GM11168 (cell line): ENCODE measurements around the gene TMTC1.

ENCODE experiments used
- in situ Hi-C: fragments of 300-500 bp; cut with MboI; formaldehyde crosslinking; loops from one replicate; pipeline ENCODE4 v1.12.0; 2022; ENCODE audit warnings: low sequenced_read_pairs; ENCODE audit not compliant: unreplicated experiment

The TMTC1 gene

DNA sequence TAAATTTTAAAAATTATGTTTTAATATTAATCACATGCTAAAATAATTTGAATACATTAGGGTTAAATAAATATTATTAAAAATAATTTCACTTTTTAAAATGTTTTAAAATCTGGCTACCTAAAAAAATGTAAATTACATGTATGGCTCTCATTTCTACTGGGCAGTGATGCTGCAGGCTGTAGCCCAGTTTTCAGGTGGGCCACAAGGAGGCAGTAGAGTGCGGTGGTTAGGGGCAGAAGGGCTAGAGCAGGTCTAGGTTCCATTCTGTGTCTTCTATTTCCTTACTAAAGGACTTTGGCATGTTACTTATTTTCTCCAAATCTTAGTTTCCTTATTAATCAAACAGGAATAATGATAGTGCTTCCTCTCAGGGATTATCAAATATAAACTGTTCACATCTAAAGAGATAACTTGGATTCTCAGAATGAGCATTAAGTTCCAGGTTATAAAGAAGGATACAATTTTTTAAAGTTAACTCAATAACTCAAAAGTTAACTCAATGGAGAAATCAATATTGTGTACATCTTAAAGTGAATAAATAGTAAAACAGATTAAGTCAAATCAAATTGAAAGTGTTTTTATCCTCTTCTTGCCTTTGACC, 231.3 kb downstream of the TMTC1 start:
- in situ Hi-C loops: no loop called here

DNA sequence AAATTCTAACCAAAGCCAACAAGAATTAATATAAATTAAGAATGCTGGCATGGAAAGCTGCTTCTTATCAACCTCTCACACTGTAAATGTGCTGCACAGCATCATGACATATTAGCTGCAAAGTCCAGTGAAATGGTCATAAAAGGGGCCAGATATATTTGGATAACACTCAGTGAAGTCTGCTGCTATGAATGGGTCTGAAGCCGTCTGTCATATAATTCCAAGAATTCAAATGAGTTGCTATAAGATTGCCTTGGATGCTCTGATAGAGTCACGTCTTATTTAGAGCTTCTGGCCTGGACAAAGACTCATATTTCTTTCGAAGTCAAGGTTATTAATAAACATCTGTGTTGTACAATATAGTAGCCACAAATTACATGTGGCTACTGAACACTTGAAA, 231.9 kb downstream of the TMTC1 start:
- in situ Hi-C loops: no loop called here

DNA sequence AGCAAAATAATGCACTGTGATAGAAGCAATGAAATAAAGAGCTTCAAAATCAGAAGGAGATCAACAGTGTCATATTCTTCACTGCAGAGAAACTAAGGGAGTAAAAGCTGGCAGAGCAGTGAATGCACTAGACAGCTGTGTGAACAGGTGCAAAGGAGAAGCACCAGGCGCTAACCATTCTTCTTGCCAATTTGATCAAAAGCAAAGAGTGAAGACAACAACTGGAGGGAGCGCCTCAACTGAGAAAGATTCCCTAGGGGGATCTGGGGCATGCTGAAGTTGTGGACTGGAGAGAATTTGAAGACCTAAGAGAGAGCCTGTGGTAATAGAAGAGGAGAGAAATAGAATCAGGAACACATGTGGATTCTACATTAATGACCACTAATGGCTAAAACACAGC, 235.9 kb downstream of the TMTC1 start:
- in situ Hi-C loops: loop anchor here (25.0 kb wide), 1 partner anchor 1289 kb away; no protein-coding TSS in a partner anchor

DNA sequence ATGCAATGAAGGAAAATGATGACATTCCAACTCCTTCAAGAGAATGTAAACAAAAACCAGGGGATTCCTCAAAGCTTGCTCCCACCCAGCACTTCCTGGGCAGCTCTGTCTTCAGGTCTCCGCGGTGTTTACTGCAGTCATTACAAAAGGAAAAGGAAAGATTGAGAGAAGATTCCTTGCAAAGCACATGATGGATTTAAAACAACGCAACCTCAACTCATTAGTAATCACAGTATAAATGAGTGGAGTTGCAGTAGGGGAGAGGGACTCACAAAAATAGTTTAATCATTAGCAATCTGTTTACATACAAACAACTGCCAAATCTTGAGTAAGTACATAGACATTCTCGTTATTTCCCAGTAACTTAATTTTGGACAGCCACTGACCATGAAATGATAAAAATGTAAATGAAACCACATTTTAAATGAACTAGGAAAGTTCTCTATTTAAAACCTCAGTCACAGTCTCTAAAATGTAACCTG, 236.6 kb downstream of the TMTC1 start:
- in situ Hi-C loops: loop anchor here (25.0 kb wide), 1 partner anchor 1290 kb away; no protein-coding TSS in a partner anchor

DNA sequence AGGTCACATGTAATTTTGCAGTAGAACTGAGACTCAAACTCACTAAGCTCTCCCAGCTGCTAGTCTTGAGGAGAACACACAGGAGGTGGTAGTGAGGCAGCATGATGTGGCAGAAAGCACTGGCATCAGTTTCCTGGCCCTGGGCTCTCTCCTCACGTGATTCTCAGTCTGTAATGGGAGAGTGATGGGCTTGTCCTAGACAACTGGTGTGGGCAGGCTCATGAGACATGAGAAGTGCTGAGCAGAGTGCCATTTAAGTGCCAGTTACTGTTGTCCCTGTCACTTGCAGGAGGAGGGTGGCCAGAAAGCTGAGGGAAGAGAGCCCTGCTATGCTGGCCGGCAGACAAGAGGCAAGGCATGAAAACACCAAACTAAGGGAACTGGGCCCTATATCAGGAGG, 237.7 kb downstream of the TMTC1 start:
- in situ Hi-C loops: loop anchor here (25.0 kb wide), 1 partner anchor 1291 kb away; no protein-coding TSS in a partner anchor

DNA sequence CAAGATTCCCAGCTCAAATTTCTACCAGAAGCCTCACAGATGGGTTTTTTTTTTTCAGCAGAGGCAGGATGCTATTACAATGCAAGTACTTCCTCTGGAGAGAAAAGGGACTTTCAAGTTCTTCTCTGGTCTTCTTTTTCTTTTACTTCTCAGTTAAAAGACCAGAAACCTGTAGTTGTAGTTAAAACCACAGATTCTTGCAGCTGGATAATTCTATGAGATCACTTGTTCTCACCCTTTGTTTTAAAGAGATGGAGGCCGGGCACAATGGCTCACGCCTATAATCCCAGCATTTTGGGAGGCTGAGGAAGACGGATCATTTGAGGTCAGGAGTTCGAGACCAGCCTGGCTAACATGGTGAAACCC, 238.7 kb downstream of the TMTC1 start:
- in situ Hi-C loops: loop anchor here (25.0 kb wide), 1 partner anchor 1292 kb away; no protein-coding TSS in a partner anchor

DNA sequence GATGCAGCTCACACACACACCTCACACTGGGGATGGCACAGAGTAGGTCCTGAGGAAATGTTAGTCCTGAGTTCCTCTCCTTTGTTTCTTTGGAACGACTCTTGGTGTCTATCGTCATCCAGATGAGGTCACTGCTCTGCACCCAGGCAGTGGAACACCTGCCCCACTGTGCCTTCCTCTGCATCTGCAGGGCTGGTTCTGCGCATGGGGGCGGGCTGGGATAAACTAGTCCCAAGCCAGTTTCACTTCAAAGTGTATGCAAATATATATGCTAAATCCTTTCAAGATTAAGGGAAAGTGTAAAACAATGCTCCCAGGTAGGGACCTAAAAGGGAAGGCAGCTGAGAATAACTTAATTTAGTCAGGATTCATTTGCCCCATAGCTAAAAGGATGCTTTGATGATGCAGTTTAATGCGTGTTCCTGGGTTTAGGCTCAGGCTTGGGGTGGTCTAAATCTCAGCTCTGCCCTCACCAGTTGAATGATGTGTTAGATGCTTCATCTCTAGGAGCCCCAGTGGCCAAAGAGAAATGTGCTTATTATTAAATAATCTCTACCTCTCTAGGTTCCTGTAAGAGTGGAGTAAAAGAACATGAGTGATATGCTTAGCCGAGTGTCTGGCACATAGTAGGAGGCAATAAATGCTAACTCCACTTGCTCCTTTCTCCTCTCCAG, 239.2 kb downstream of the TMTC1 start:
- in situ Hi-C loops: loop anchor here (25.0 kb wide), 1 partner anchor 1293 kb away; no protein-coding TSS in a partner anchor

DNA sequence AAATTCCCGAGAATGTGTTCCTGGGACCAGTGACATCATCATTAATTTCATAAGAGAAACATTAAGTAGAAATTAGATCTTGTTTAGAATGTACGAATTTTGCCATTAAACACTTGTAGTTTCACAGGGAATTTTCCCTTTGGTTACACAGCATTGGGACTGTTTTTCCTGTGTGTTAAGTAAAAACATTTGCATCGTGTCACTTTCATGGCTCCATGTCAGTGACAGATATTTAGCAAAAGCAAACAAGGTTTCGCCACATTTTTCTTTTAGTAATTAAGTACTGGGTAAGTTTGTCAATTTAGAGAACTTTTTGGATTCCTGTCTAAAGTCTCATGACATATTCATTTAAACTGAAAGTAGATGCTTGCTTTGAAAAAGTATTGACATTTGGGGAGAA, 240.7 kb downstream of the TMTC1 start:
- in situ Hi-C loops: loop anchor here (25.0 kb wide), 1 partner anchor 1294 kb away; no protein-coding TSS in a partner anchor

DNA sequence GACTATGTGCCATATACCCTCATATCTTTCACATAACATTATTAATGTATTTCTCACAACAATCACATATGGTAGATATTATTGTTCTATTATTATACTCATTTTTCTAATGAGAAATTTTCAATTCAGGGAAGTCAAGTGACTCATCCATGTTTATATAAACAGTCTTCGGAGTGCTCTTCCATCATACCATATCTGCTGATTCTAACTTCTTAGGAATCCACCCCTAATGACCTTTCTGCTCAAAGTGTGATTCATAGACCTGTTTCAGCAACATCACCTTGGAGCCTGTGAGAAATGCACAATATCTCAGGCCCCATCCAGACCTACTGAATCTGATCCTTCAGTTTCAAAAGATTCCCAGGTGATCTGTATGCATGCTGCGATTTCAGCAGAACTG, 246.4 kb downstream of the TMTC1 start:
- in situ Hi-C loops: loop anchor here (25.0 kb wide), 1 partner anchor 1300 kb away; no protein-coding TSS in a partner anchor

DNA sequence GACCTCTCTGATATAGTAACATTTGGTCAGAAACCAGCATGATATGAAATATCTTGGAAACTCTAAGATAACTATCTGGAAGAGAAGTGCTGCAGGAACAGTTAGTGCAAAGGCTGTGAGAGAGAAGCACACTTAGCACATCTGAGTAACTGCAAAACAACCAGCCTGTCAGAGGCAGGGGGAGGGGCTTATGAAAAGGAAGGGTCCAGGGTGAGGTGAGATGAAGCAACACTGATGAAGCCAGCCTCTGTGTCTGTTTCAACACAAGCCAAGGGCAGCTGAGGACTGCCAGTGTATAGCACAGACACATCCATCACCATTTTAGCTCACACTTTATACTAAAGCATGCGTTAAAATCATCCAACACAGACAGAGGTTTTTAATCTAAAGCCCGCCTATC, 248.8 kb downstream of the TMTC1 start:
- in situ Hi-C loops: loop anchor here (25.0 kb wide), 1 partner anchor 1302 kb away; no protein-coding TSS in a partner anchor

DNA sequence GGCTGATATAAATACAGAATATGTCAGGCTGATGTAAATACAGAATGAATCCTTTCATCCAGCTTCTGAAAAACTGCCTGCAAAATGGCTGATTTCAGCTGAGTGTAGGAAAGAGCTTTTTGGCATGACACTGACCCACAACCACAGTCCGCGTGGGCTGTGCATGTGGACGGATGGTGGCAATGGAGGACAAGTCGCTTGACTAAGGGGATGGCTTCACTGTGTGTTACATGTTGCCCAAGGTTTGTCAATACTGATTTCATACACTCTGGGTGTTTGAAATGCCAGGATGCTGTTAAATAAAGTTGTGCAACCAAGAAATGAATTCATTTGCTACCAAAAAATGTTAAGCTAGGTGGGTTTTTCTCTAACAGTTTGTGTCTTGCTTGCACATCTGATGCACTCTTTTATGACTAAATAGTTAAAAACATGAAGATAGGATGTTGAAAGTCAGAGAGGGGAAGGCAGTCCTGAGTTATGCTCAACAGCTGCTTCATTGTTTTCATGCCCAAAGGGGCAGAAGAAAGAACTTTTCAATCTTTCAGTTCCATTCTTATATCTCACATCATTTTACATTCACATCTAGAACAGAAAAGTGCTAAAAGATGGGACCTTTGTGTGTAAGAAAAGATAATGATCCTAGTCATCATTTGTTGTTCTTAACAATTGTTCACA, 249.8 kb downstream of the TMTC1 start:
- in situ Hi-C loops: loop anchor here (25.0 kb wide), 1 partner anchor 1303 kb away; no protein-coding TSS in a partner anchor

DNA sequence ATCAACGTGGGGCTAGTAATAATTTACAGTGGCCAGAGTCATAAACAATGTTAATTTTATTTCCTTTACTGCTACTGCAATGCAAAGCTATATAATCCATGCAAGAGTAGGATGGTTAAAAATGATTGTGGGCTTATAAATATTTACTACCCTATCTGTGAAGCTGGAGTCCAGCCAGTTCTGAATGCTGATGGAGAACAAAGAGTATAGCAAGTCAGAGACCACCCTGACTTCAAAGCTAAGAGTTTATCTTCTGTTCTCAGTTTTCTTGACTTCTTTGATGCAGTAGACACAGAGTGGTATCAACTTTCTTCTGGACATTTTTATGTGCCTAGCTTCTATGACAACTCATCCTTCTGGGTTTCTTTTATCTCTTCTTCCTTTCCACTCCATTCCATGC, 252.3 kb downstream of the TMTC1 start:
- in situ Hi-C loops: loop anchor here (25.0 kb wide), 1 partner anchor 1306 kb away; no protein-coding TSS in a partner anchor

DNA sequence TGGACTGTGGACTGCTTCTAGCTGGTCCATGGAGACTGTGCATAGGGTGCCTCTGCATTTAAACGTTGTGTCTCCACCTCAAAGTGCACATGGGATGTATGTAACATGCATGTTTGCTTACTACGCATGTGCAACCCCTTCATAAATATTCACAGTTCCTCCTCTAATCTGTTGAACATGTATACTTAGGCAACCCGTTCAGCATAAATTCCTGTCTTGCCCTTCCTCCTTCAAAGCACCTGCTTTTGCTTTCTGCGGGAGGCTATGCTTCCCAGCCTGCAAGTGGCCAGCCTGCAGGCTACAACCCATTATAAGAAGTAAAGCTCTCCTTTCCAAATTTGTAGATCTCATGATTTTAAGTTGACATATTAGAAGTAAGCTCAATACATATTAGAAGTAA, 253.3 kb downstream of the TMTC1 start:
- in situ Hi-C loops: loop anchor here (25.0 kb wide), 1 partner anchor 1307 kb away; no protein-coding TSS in a partner anchor

DNA sequence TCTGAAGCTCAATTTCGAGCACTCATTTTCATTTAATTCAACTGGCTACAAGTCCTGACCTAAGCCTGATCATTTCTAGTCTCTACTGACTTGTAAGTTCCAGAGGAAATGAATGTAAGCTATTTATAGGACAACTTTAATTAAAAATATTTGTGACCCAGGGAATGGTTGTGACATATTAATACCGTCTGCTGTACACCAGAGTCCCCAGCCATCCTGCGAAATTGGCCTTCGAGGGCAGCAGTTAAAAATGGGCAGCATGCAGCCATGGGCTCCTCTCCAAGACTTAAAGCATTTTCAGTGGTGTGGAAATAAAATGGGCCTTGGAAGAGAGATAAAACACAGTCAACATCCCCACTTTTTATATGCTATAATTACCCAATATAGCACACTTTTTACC, 255.6 kb downstream of the TMTC1 start:
- in situ Hi-C loops: loop anchor here (25.0 kb wide), 1 partner anchor 1309 kb away; no protein-coding TSS in a partner anchor

DNA sequence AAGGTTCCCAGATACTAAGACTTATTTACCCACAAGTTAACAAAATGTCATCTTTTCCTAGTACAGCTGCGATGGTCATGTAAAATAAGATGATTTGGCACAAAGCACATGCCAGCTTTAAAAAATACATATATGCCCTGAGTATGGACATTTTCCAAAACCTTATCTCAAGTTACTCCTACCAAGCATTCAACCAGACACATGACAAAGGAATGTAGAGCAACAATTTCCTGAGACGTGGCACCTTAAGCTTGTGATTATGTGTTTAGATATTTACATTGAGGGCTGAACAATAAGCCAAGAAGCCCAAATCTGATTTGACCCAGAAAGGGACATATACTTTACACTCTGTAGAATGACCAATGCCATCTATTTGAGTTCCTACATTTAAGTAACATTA, 261.8 kb downstream of the TMTC1 start:
- in situ Hi-C loops: no loop called here

DNA sequence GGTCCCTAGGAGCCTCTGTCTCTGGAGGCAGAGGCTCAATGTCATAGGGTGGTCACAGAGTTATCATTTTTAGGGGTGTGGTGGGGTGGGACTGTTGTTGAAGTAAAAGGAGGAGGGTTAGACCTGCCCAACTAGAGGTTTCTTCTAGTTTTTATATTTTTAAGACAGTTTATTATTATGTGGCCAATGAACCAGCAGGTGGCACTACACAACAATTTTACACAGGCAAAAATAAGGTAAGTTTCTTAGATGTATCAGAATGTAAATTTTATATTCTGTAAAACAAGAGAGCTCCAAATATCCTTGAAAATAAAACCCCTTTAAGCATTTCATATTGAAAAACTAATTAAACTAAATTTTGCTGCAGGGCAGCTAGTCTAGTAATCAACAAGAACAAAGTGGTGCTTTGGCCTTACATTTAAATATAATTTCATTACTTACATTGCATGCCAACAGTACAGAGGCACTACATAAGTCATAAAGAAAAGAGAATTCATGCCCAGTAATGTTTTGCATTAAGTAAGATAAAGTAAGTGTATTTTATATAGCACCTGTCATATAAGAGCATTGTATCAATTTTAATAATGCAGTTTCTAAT, 264.1 kb downstream of the TMTC1 start:
- in situ Hi-C loops: no loop called here

DNA sequence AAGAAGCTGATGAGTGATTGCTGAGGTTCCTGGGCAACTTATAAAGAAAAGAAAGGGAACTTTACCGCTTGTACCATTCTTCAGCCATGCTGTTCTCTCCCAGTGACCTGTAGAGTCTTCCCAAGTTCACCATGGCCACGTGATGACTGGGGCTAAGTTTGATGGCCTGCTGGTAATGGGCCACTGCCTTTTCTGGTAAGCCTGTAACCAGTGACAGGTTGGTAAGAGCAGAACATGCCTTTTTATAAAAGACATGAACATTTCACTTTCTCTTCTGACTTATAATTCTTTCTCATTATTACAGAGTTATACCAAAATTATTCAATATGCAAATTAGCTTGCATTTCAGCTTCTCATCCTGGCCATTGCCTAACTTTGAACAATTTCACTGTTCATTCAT, 265.3 kb downstream of the TMTC1 start:
- in situ Hi-C loops: no loop called here

DNA sequence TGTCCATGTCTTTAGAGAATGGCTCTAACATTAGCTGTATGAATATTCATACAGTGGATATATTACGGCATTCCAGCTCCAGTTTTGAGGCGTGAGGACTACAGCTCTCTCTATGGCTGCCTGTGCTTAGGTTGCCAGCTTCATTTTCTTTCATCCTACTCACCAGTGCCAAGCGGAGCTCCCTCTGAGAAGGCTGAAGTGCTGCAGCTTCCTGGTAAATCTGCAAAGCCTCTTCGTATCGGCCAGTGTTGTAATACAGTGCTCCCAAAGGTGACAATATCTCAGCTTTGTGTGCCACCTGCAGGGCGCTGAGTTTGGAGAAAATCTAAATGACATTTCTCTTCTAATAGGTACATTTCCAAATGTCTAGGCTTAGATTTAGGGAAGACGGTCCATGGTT, 266.5 kb downstream of the TMTC1 start:
- in situ Hi-C loops: no loop called here

DNA sequence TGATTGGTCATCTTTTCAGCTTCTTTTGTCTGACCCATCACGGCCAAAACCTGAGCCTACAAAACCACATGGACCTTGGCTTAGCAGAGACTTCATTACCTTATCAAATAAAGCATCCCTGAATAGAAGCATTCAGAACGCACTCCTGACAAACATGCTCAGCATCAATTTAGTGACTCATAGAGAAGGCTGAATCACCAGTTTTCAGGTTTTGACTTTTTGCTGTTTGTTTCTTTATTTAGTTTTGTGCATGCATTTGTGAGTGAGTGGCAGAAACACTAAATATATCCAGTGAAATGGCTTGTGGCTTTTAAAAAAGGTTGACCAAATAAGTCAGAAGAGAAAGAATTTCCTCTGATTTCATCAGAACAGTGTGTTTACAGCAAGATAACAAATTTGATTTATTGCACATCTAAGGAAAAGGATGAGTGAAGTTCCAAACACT, 267.3 kb downstream of the TMTC1 start:
- in situ Hi-C loops: no loop called here

DNA sequence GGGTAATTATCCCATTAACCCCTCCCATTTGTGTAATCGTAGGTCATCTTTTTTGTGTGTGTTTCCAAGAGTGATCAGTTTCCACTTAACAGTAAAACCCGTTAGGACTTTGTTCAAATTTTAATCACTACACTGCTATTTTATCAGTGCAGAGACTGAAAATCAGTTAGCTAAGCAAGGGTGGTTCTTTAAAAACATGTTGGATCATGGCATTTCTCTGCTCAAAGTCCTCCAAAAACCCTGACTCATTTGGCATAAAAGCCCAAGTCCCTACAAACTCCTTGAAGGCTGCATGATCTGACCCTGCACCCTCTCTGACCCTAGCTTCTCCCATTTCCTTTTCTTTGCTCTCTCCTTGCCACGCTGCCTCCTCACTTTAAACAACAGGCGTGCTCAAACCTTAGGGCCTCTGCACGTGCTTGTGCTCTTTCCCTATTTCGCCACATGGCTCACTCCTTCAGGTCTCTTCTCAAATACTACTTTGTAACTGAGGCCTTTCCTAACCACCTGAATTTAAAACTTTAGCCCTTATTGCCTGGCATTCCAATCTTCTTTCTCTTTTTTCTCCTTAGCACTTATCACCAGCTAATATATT, 273.1 kb downstream of the TMTC1 start:
- in situ Hi-C loops: no loop called here
